ENCODE results near the gene PPP2R5E. TPM values are rescaled to one million over a fixed set of nuclear protein-coding genes. Genes with fewer than 3 reads are reported as not detected.

The PPP2R5E gene
- total RNA-seq, 1 experiment from 2014 or later: 45.0 TPM

DNA sequence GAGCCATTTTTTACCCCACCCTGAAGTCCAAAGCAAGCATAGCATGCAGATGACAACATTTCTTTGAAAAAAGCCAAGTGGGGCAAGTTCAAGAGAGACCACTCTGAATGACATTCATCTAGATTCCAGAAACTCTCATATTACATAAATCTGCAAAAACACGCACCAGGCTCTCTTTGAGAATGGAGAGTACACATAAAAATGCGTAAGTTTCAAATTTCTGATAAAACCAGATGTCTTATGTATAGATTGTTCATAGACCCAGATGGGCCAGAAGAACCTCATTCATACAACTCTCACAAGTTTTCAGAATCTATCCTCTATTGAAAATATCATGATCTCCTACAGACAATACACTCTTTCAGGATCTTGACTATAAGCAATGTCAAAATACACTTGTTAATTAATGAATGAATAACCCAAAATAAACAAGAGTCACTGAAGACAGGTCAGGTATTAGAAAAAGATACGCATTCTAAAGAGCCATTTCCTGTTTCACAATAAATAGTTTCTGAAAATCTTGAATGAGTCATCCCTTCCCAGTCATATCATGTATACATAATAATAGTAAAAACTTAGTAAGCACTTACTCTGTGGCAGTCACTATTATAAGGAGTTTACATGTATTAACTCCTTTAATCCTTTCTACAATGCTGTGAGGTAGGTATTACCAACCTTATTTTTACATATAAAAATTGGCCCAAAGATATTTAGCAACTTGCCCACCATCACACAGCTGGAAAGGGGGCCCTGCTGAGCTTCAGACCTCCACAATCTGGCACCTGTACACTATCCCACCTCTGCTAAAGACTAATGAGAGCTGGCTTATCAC lies 72.0 kb downstream of the PPP2R5E start:
- H3K4me1 ChIP-seq (ENCODE audit: control insufficient read depth in 1 of 2, insufficient read depth in 2 of 2, low read length in 2 of 2): peaks cover 46 to 64% of the 10 kb centered on the region in 2 experiments
- no peaks in the 10 kb centered on the region; the same call in 1 of the 2 replicates for H4K20me1 ChIP-seq (ENCODE audit: insufficient read depth)

More for the DNA sequence above, 72.0 kb downstream of the PPP2R5E start:
- DNase-seq (ENCODE audit: low read depth, low spot score) (peak; percentile 16), ATAC-seq (peak; percentile 63)
- no peaks in the 10 kb centered on the region for H3K27me3 ChIP-seq (ENCODE audit: insufficient read depth, low read length)
- H2AFZ ChIP-seq (ENCODE audit: low read depth, low read length, poor library complexity, severe bottlenecking): no peak overlapping the region
- CTCF ChIA-PET: no interaction called here
- no peak overlapping the region for H3K4me3 ChIP-seq (replicated peaks in 1 of 2; ENCODE audit: low read depth in 1 of 2, low read length in 2 of 2)
- H3K9ac ChIP-seq (ENCODE audit: low read length): no peak overlapping the region
- H3K27ac ChIP-seq (ENCODE audit: low read depth, low read length): peak overlapping the region; percentile 17; the same call in 1 of the 2 replicates
- H3K79me2 ChIP-seq (ENCODE audit: insufficient read depth, low read length): peaks cover 82% of the 10 kb centered on the region
- no peaks in the 10 kb centered on the region for H3K36me3 ChIP-seq (ENCODE audit: control insufficient read depth in 1 of 2, insufficient read depth in 2 of 2, low read length in 2 of 2)
- RAD21 ChIA-PET (ENCODE audit: low non-redundant PET in 1 of 2, low total read pairs in 2 of 2, uncharacterized antibody in 2 of 2, unreplicated experiment in 2 of 2): no interaction called here
- BruUV-seq (replicated peaks): no TSS peak
- intact Hi-C loops (cut with micrococcal nuclease): no loop called here
- H3K4me2 ChIP-seq (ENCODE audit: low read length): peak overlapping the region; percentile 42
- H3K9me2 ChIP-seq (ENCODE audit: insufficient read depth): no peaks in the 10 kb centered on the region
- TF ChIP-seq FOSL1 (IDR thresholded peaks at IDR 0.05; ENCODE audit: low read depth) (peak; percentile 82), EZH2 (IDR thresholded peaks at IDR 0.05) (no peak), JUND (IDR thresholded peaks at IDR 0.05) (peak; percentile 86), ELF1 (IDR thresholded peaks at IDR 0.05; ENCODE audit: borderline replicate concordance, low read depth) (peak; percentile 21; the same call in 1 of the 2 replicates), TCF7L2 (IDR thresholded peaks at IDR 0.05; ENCODE audit: borderline replicate concordance, extremely low read depth, insufficient read depth, insufficient read length) (no peak), SP1 (IDR thresholded peaks at IDR 0.05; ENCODE audit: low read depth) (peak; percentile 65), CEBPB (IDR thresholded peaks at IDR 0.05; ENCODE audit: low read depth) (peak; percentile 93), CBX3 (IDR thresholded peaks at IDR 0.05; ENCODE audit: low read depth) (peak; percentile 43; the same call in 1 of the 2 replicates), POLR2AphosphoS5 (IDR thresholded peaks at IDR 0.05; ENCODE audit: low read depth, low read length) (no peak), ZNF274 (IDR thresholded peaks at IDR 0.05; ENCODE audit: low read depth, low read length) (no peak), SIN3A (IDR thresholded peaks at IDR 0.05; ENCODE audit: low read depth) (no peak)
- TF ChIP-seq, protein P1, sequence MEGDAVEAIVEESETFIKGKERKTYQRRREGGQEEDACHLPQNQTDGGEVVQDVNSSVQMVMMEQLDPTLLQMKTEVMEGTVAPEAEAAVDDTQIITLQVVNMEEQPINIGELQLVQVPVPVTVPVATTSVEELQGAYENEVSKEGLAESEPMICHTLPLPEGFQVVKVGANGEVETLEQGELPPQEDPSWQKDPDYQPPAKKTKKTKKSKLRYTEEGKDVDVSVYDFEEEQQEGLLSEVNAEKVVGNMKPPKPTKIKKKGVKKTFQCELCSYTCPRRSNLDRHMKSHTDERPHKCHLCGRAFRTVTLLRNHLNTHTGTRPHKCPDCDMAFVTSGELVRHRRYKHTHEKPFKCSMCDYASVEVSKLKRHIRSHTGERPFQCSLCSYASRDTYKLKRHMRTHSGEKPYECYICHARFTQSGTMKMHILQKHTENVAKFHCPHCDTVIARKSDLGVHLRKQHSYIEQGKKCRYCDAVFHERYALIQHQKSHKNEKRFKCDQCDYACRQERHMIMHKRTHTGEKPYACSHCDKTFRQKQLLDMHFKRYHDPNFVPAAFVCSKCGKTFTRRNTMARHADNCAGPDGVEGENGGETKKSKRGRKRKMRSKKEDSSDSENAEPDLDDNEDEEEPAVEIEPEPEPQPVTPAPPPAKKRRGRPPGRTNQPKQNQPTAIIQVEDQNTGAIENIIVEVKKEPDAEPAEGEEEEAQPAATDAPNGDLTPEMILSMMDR (IDR thresholded peaks at IDR 0.05 in 2 of 3, conservative IDR thresholded peaks at IDR 0.05 in 1 of 3; ENCODE audit: borderline replicate concordance in 1 of 3, insufficient read depth in 1 of 3, low read depth in 2 of 3, low read length in 2 of 3): no peak
- TF ChIP-seq, protein P2, sequence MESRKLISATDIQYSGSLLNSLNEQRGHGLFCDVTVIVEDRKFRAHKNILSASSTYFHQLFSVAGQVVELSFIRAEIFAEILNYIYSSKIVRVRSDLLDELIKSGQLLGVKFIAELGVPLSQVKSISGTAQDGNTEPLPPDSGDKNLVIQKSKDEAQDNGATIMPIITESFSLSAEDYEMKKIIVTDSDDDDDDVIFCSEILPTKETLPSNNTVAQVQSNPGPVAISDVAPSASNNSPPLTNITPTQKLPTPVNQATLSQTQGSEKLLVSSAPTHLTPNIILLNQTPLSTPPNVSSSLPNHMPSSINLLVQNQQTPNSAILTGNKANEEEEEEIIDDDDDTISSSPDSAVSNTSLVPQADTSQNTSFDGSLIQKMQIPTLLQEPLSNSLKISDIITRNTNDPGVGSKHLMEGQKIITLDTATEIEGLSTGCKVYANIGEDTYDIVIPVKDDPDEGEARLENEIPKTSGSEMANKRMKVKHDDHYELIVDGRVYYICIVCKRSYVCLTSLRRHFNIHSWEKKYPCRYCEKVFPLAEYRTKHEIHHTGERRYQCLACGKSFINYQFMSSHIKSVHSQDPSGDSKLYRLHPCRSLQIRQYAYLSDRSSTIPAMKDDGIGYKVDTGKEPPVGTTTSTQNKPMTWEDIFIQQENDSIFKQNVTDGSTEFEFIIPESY (IDR thresholded peaks at IDR 0.05; ENCODE audit: extremely low read depth, insufficient replicate concordance, low read length): no peak
- TF ChIP-seq, protein P3, sequence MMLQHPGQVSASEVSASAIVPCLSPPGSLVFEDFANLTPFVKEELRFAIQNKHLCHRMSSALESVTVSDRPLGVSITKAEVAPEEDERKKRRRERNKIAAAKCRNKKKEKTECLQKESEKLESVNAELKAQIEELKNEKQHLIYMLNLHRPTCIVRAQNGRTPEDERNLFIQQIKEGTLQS (IDR thresholded peaks at IDR 0.05): no peak
- H3K9me3 ChIP-seq (ENCODE audit: control insufficient read depth in 1 of 2, insufficient read depth in 1 of 2, low read depth in 1 of 2, low read length in 2 of 2): no peaks in the 10 kb centered on the region
- POLR2A ChIA-PET: no interaction called here
